Activated CD4-positive, alpha-beta T cell treated with anti-CD3 and anti-CD28 coated beads for 36 hours (primary cell): ENCODE data around the gene ABCB8. TPM values are rescaled to one million over a fixed set of nuclear protein-coding genes. Genes with fewer than 3 reads are reported as not detected.

Experiments
- ATAC-seq: fragments of 200-7000 bp; cut with Tn5 transposase; one replicate; pipeline ENCODE4 v1.10.0; 2021; ENCODE audit warnings: mild to moderate bottlenecking, moderate library complexity
- CTCF ChIA-PET: fragments of 350-600 bp; sonication (Branson Sonifier 250); formaldehyde crosslinking; loops from one replicate; lab custom pipeline; 2021; ENCODE audit warnings: antibody characterized with exemption; lab: Charles Lee
- POLR2A ChIA-PET: fragments of 350-600 bp; sonication (Branson Sonifier 250); formaldehyde crosslinking; loops from one replicate; lab custom pipeline; 2021; ENCODE audit warnings: antibody characterized with exemption, inconsistent platforms; lab: Charles Lee
- DNase-seq: peaks from one replicate; pipeline ENCODE4 v3.0.0-alpha.2; 2020
- H3K27ac Mint-ChIP-seq: one replicate; pipeline ENCODE4 v1.8.0; 2021; ENCODE audit warnings: mixed read lengths
- H3K27me3 Mint-ChIP-seq: one replicate; pipeline ENCODE4 v1.8.0; 2021; ENCODE audit warnings: mixed read lengths
- H3K36me3 Mint-ChIP-seq: one replicate; pipeline ENCODE4 v1.8.0; 2021; ENCODE audit warnings: low read depth, mixed read lengths
- H3K4me1 Mint-ChIP-seq: one replicate; pipeline ENCODE4 v1.8.0; 2021; ENCODE audit warnings: mixed read lengths
- H3K4me3 Mint-ChIP-seq: one replicate; pipeline ENCODE4 v1.8.0; 2021; ENCODE audit warnings: mild to moderate bottlenecking, moderate library complexity, mixed read lengths
- H3K9me3 Mint-ChIP-seq: one replicate; pipeline ENCODE4 v1.8.0; 2021; ENCODE audit warnings: low read depth, mixed read lengths
- intact Hi-C, 2 experiments: fragments of 100-400 bp; cut with DNase I in 1 of 2; cut with micrococcal nuclease in 1 of 2; formaldehyde crosslinking; loops; one replicate each; pipeline versions ENCODE4 v1.14.2 to v1.15.1; 2022 to 2024; cut with DNase I, micrococcal nuclease
- total RNA-seq, 2 experiments: library from RNA; stranded (reverse); gene quantifications; one replicate each; pipeline ENCODE4 v1.2.3, GENCODE V29; 2021

ABCB8 gene
- total RNA-seq, 2 experiments from 2014 or later, result 41.9 to 44.5 TPM

GRCh38 chr7:151057989-151058780, 29.9 kb downstream of the ABCB8 start:
- ATAC-seq (peak; percentile 96), DNase-seq (peak; percentile 98)
- Mint-ChIP-seq H3K36me3 (peaks cover under 1% of the 10 kb centered on the region), H3K4me1 (peaks cover 28% of the 10 kb centered on the region), H3K4me3 (peak overlapping the region; percentile 81), H3K9me3 (no peaks in the 10 kb centered on the region), H3K27ac (peak overlapping the region; percentile 94), H3K27me3 (no peaks in the 10 kb centered on the region)
- CTCF ChIA-PET, result interaction anchor here (0.6 to 1.0 kb wide), 4 partner anchors 22 to 158 kb away, joined by 3 to 4 read pairs (median 3); partner anchors contain the start of genes ABCB8 and FASTK
- POLR2A ChIA-PET, result interaction anchor here (0.8 kb wide), 1 partner anchor 22 kb away, joined by 3 read pairs; the partner anchor contains the start of gene FASTK
- intact Hi-C loops, result loop anchor here (1.0 to 5.0 kb wide), 13 partner anchors 19 to 1931 kb away; partner anchors contain the start of genes ABCB8 (in 2 of the 2), FASTK (in 2 of the 2), ABCF2 (in 1 of the 2) and ACTR3C (in 1 of the 2)

- peaks cover 28% of the 10 kb centered on the region for H3K4me1 Mint-ChIP-seq
- ChIA-PET POLR2A (interaction anchor here (0.8 kb wide), 1 partner anchor 22 kb away, joined by 3 read pairs; the partner anchor contains the start of gene FASTK), CTCF (interaction anchor here (0.6 to 1.0 kb wide), 4 partner anchors 22 to 159 kb away, joined by 3 to 4 read pairs (median 3); partner anchors contain the start of genes ABCB8 and FASTK)
- H3K27me3 Mint-ChIP-seq, result no peaks in the 10 kb centered on the region
- DNase-seq, result peak; percentile 47
- no peaks in the 10 kb centered on the region for H3K9me3 Mint-ChIP-seq
- peak overlapping the region; percentile 81 for H3K4me3 Mint-ChIP-seq
- H3K36me3 Mint-ChIP-seq, result peaks cover 5% of the 10 kb centered on the region
- intact Hi-C loops, result loop anchor here (1.0 to 5.0 kb wide), 13 partner anchors 20 to 1932 kb away; partner anchors contain the start of genes ABCB8 (in 2 of the 2), FASTK (in 2 of the 2), ABCF2 (in 1 of the 2) and ACTR3C (in 1 of the 2)
- peak overlapping the region; percentile 94 for H3K27ac Mint-ChIP-seq
- no peak for ATAC-seq
These were observed 30.6 kb downstream of the ABCB8 start for GRCh38 chr7:151058781-151059366.

DNA sequence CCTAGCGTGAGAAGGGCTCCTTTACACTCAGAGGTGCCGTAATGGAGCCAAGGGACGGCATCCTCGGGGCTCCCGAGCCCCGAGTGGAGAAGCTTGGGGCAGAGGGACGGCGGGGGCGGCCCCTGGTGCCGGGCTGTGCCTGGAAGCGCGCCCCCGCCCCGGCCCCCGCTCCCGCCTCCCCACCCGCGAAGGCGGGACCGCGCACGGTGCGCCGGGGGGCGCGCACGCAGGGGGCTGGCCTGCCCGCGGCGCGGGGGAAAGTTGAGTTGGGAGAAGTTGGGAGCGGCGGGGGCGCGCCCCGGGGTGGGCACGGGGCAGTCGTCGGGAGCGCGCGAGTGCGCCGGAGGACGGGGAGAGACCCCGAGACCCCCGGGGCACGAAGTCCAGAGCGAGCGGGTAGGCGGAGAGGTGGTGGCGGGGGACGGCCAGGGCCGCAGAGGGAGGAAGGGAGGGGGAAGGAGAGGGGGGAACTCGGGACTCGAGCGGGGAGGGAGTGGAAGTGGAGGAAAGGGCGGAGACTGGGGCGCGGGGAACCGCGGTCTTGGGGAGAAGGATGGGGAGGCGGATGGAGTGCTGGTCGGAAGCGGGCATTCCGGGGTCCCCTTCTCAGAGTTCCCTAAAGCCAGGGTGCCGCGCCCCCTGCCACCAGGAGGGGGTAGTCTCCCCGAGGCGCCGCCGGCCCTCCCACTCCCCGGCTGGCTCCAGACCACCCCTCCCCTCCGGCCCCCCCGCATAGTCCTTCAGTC, 31.3 kb downstream of the ABCB8 start, which contains the start of gene SLC4A2:
Gene SLC4A2, plus strand, starts transcription at position 223 of the 746 bp plus-strand sequence. CDS start 2,399 bp downstream, outside the sequence.
- ChIA-PET CTCF (interaction anchor here (0.6 to 1.0 kb wide), 6 partner anchors 8 to 185 kb away, joined by 3 to 5 read pairs (median 4); no protein-coding TSS in a partner anchor), POLR2A (interaction anchor here (0.6 kb wide), 1 partner anchor 293 kb away, joined by 4 read pairs; no protein-coding TSS in a partner anchor)
- H3K27ac Mint-ChIP-seq, result peak within 1 kb of the TSS; percentile 94
- intact Hi-C loops, result loop anchor here (2.0 to 5.0 kb wide), 5 partner anchors 41 to 1932 kb away; partner anchors contain the start of genes ZNF425 (in 1 of the 2), ZNF775 (in 1 of the 2) and ZNF862 (in 1 of the 2)
- peak within 1 kb of the TSS; percentile 81 for H3K4me3 Mint-ChIP-seq
- ATAC-seq (peak; percentile 7), DNase-seq (peak; percentile 79)
- peaks cover 5% of the 10 kb centered on the region for H3K36me3 Mint-ChIP-seq
- H3K4me1 Mint-ChIP-seq, result peaks cover 28% of the 10 kb centered on the region
- H3K9me3 Mint-ChIP-seq, result no peaks in the 10 kb centered on the region
- H3K27me3 Mint-ChIP-seq, result no peaks in the 10 kb centered on the region

DNA sequence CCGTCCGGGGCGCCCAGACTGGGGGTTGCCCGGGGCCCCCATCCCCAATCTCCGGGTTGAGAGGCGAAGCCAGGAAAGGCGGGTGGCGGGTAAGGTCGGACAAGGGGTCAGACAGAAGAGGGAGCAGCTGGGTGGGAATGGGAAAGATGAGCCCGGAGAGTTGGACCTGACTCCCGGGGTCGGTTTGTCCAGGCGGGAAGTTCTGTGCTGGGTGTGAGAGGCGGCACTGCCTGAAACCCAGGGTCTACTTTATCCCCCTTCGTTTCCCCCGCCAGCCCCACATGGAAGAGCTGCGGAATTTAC, 31.8 kb downstream of the ABCB8 start:
- DNase-seq (no peak), ATAC-seq (no peak)
- Mint-ChIP-seq H3K4me1 (peaks cover 28% of the 10 kb centered on the region), H3K4me3 (peak overlapping the region; percentile 81), H3K9me3 (no peaks in the 10 kb centered on the region), H3K36me3 (peaks cover 5% of the 10 kb centered on the region), H3K27me3 (no peaks in the 10 kb centered on the region), H3K27ac (peak overlapping the region; percentile 55)
- intact Hi-C loops, result no loop called here
- CTCF ChIA-PET, result interaction anchor here (0.6 to 1.2 kb wide), 8 partner anchors 9 to 184 kb away, joined by 3 to 5 read pairs (median 4); partner anchors contain the start of gene ABCB8
- POLR2A ChIA-PET, result interaction anchor here (0.6 kb wide), 1 partner anchor 293 kb away, joined by 4 read pairs; no protein-coding TSS in a partner anchor

- ChIA-PET POLR2A (interaction anchor here (0.6 kb wide), 1 partner anchor 292 kb away, joined by 4 read pairs; no protein-coding TSS in a partner anchor), CTCF (interaction anchor here (0.6 to 1.2 kb wide), 8 partner anchors 10 to 183 kb away, joined by 3 to 5 read pairs (median 4); partner anchors contain the start of gene ABCB8)
- DNase-seq (peak; percentile 47), ATAC-seq (no peak)
- H3K36me3 Mint-ChIP-seq, result peaks cover 8% of the 10 kb centered on the region
- H3K27ac Mint-ChIP-seq, result peak overlapping the region; percentile 55
- peaks cover 28% of the 10 kb centered on the region for H3K4me1 Mint-ChIP-seq
- intact Hi-C loops, result no loop called here
- H3K27me3 Mint-ChIP-seq, result no peaks in the 10 kb centered on the region
- peak overlapping the region; percentile 81 for H3K4me3 Mint-ChIP-seq
- H3K9me3 Mint-ChIP-seq, result no peaks in the 10 kb centered on the region
These were observed 32.4 kb downstream of the ABCB8 start for GRCh38 chr7:151060416-151061212.

DNA sequence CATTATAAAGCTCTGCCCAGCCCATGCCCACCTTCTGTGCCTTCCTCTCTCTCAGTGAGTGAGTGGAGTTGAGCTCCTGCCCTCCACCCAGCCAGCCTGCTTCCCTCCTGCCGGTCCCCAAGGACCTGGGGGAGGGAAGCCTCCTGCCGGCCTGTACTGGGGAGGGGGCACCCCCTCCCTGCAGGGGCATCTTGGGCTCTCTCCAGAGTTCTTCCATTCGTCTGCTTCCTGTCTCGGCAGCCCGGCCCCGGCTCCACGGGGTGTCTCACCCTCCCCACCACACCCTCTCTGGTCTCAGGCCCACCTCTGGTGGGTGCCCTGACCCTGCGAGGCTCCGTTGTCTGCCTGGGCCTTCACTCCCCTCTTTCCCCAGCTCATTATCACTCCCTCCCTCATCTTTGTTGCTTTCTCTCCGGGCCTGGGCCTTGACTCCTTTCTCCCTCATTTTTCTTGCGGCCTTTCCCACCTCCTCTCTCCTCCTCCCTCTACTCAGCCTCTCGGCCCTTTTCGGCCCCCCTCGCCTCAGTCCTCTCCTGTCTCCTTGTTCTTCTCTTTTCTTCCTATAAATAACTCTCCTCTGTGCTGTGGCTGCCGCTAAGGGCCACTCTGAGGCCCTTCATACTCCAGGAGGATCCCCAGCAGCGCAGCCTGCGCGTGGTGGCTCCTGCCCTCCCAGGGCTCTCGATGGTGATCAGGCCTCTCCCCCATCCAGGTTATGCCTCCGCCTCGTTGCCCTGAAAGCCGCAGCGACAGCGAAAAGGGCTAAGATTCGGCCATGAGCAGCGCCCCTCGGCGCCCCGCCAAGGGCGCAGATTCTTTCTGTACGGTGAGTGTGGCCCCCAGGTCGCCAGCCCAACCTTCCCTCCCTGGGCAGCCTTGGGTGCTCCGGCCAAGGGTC, 33.2 kb downstream of the ABCB8 start:
- Mint-ChIP-seq H3K4me3 (peak overlapping the region; percentile 81), H3K27ac (peak overlapping the region; percentile 6), H3K36me3 (peaks cover 8% of the 10 kb centered on the region), H3K4me1 (peaks cover 28% of the 10 kb centered on the region), H3K27me3 (no peaks in the 10 kb centered on the region), H3K9me3 (no peaks in the 10 kb centered on the region)
- POLR2A ChIA-PET, result no interaction called here
- DNase-seq, result no peak
- no peak for ATAC-seq
- intact Hi-C loops, result no loop called here
- CTCF ChIA-PET, result interaction anchor here (1.2 kb wide), 1 partner anchor 47 kb away, joined by 5 read pairs; no protein-coding TSS in a partner anchor

- H3K4me3 Mint-ChIP-seq, result peak overlapping the region; percentile 81
- H3K36me3 Mint-ChIP-seq, result peaks cover 10% of the 10 kb centered on the region
- H3K27ac Mint-ChIP-seq, result no peak overlapping the region
- no peaks in the 10 kb centered on the region for H3K9me3 Mint-ChIP-seq
- ChIA-PET POLR2A (no interaction called here), CTCF (no interaction called here)
- no peaks in the 10 kb centered on the region for H3K27me3 Mint-ChIP-seq
- DNase-seq, result no peak
- intact Hi-C loops, result no loop called here
- no peak for ATAC-seq
- peaks cover 25% of the 10 kb centered on the region for H3K4me1 Mint-ChIP-seq
These were observed 33.8 kb downstream of the ABCB8 start for GRCh38 chr7:151062111-151062398.

- POLR2A ChIA-PET, result interaction anchor here (0.9 kb wide), 1 partner anchor 18 kb away, joined by 3 read pairs; the partner anchor contains the start of gene FASTK
- Mint-ChIP-seq H3K36me3 (peaks cover 10% of the 10 kb centered on the region), H3K4me3 (no peak overlapping the region), H3K9me3 (no peaks in the 10 kb centered on the region), H3K4me1 (peaks cover 20% of the 10 kb centered on the region), H3K27me3 (no peaks in the 10 kb centered on the region), H3K27ac (no peak overlapping the region)
- intact Hi-C loops, result no loop called here
- CTCF ChIA-PET, result interaction anchor here (1.1 kb wide), 1 partner anchor 45 kb away, joined by 3 read pairs; no protein-coding TSS in a partner anchor
- ATAC-seq (no peak), DNase-seq (no peak)
These were observed 34.4 kb downstream of the ABCB8 start for GRCh38 chr7:151062399-151063211.

DNA sequence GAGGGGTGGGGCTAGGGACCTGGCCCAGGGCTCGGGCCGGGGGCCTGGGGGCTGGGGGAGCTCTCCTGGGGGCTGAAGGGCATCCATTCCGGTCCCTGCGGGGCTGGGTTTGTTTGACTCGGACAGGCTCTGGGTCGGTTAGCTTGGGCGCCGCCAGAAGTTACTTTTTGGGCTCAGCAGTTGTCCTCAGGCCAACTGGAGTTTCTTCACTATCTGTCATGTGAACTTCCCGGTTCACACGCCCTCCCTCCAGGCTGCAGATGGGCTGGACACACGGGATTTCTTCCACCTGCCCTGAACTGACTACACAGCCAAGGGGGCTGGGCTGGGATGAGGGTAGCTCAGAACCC, 34.9 kb downstream of the ABCB8 start:
- DNase-seq, result no peak
- ChIA-PET POLR2A (interaction anchor here (0.9 kb wide), 1 partner anchor 17 kb away, joined by 3 read pairs; the partner anchor contains the start of gene FASTK), CTCF (interaction anchor here (1.1 kb wide), 1 partner anchor 46 kb away, joined by 3 read pairs; no protein-coding TSS in a partner anchor)
- Mint-ChIP-seq H3K4me1 (peaks cover 20% of the 10 kb centered on the region), H3K36me3 (peaks cover 12% of the 10 kb centered on the region), H3K9me3 (no peaks in the 10 kb centered on the region), H3K27ac (no peak overlapping the region), H3K27me3 (no peaks in the 10 kb centered on the region), H3K4me3 (no peak overlapping the region)
- ATAC-seq, result no peak
- intact Hi-C loops, result no loop called here
